ENCODE measurements around the gene GFOD1. TPM values are rescaled to one million over a fixed set of nuclear protein-coding genes. Genes with fewer than 3 reads are reported as not detected.

The GFOD1 gene
- total RNA-seq, 4 donors from 2014 or later: 7.3 to 15.9 (median 12.4) TPM

- intact Hi-C loops (cut with DNase I; ENCODE audit: low total_unique reads): no loop called here
- 85 to 97% methylated on average over 3 of the region's 3 CpGs for WGBS, 2 donors
- H3K4me3 ChIP-seq (ENCODE audit: low read depth, poor library complexity, severe bottlenecking): no peak overlapping the region
- no peak for DNase-seq (ENCODE audit: low spot score in 2 of 2)
- TF ChIP-seq POLR2A (IDR thresholded peaks at IDR 0.05) (no peak), CTCF (IDR thresholded peaks at IDR 0.05) (no peak)
Observed at GRCh38 chr6:13493147-13493546, 5.7 kb upstream of the GFOD1 start.

- DNase-seq (ENCODE audit: low spot score in 2 of 2): no peak
- 83 to 92% methylated on average over 2 of the region's 2 CpGs for WGBS, 2 donors
- no peak overlapping the region for H3K4me3 ChIP-seq (ENCODE audit: low read depth, poor library complexity, severe bottlenecking)
- TF ChIP-seq POLR2A (IDR thresholded peaks at IDR 0.05): no peak
- TF ChIP-seq CTCF (IDR thresholded peaks at IDR 0.05): no peak
- intact Hi-C loops (cut with DNase I; ENCODE audit: low total_unique reads): no loop called here
Observed at GRCh38 chr6:13492357-13492756, 5.0 kb upstream of the GFOD1 start.

- 48 to 52% methylated on average over 3 of the region's 3 CpGs for WGBS, 2 donors
- TF ChIP-seq CTCF (IDR thresholded peaks at IDR 0.05) (no peak), POLR2A (IDR thresholded peaks at IDR 0.05) (no peak)
- DNase-seq (ENCODE audit: low spot score in 2 of 2): no peak
- H3K4me3 ChIP-seq (ENCODE audit: low read depth, poor library complexity, severe bottlenecking): no peak overlapping the region
- intact Hi-C loops (cut with DNase I; ENCODE audit: low total_unique reads): no loop called here
Observed at GRCh38 chr6:13491538-13491937, 4.1 kb upstream of the GFOD1 start.

GRCh38 chr6:13490402-13490801 is 3.0 kb upstream of the GFOD1 start:
- intact Hi-C loops (cut with DNase I; ENCODE audit: low total_unique reads): no loop called here
- 88 to 95% methylated on average over 3 of the region's 3 CpGs for WGBS, 2 donors

GRCh38 chr6:13488896-13489237 is 1.5 kb upstream of the GFOD1 start:
- intact Hi-C loops (cut with DNase I; ENCODE audit: low total_unique reads): no loop called here
- 55 to 71% methylated on average over 8 of the region's 8 CpGs for WGBS, 2 donors
- no peak overlapping the region for H3K4me3 ChIP-seq (ENCODE audit: low read depth, poor library complexity, severe bottlenecking)
- TF ChIP-seq CTCF (IDR thresholded peaks at IDR 0.05): no peak
- no peak for TF ChIP-seq POLR2A (IDR thresholded peaks at IDR 0.05)
- peak in 1 of 2 donors; percentile 34 for DNase-seq (ENCODE audit: low spot score in 2 of 2)

More at GRCh38 chr6:13490402-13490801, 3.0 kb upstream of the GFOD1 start:
- TF ChIP-seq CTCF (IDR thresholded peaks at IDR 0.05): no peak
- no peak for TF ChIP-seq POLR2A (IDR thresholded peaks at IDR 0.05)
- no peak for DNase-seq (ENCODE audit: low spot score in 2 of 2)
- no peak overlapping the region for H3K4me3 ChIP-seq (ENCODE audit: low read depth, poor library complexity, severe bottlenecking)
